HG03558 (cell line): Measurements from ENCODE around the gene CCDC169.
"Not testable (repeated sequence)": the region's sequence is repeated elsewhere in the genome, so short reads cannot be mapped to it uniquely, and the experiment has no call there.

ENCODE experiments used
- ATAC-seq: cut with Tn5 transposase; IDR thresholded peaks from one replicate; pipeline ENCODE4 v1.9.1; 2021; ENCODE audit warnings: moderate number of reproducible peaks; ENCODE audit not compliant: unreplicated experiment; ENCODE audit errors: extremely low read depth

Gene CCDC169

GRCh38 chr13:36297366-36298338 lies at the start of gene CCDC169:
CCDC169 (minus strand) TSS chr13:36297814; CDS start chr13:36297719, 95 bp downstream.
- ATAC-seq, result peak; percentile 48

- peak; percentile 94 for ATAC-seq
These were observed 48.8 kb upstream of the CCDC169 start, which contains the start of gene SPART for GRCh38 chr13:36346222-36347083. SPART (minus strand) TSS chr13:36346394; CDS start chr13:36335830, 10,564 bp downstream.

GRCh38 chr13:36345438-36346221 lies 48.0 kb upstream of the CCDC169 start:
- ATAC-seq, result no peak

GRCh38 chr13:36344886-36345437 lies 47.3 kb upstream of the CCDC169 start:
- no peak for ATAC-seq

GRCh38 chr13:36344173-36344572 lies 46.6 kb upstream of the CCDC169 start:
- ATAC-seq, result no peak

- no peak for ATAC-seq
These were observed 46.2 kb upstream of the CCDC169 start for GRCh38 chr13:36343766-36344165.

- ATAC-seq, result no peak
These were observed 45.1 kb upstream of the CCDC169 start for GRCh38 chr13:36342715-36343114.

GRCh38 chr13:36341718-36342117 lies 44.1 kb upstream of the CCDC169 start:
- ATAC-seq, result no peak

GRCh38 chr13:36339600-36340155 lies 42.1 kb upstream of the CCDC169 start:
- no peak for ATAC-seq

- ATAC-seq, result no peak
These were observed 40.5 kb upstream of the CCDC169 start for GRCh38 chr13:36337938-36338641.

GRCh38 chr13:36332986-36333385 lies 35.4 kb upstream of the CCDC169 start:
- ATAC-seq, result no peak

- ATAC-seq, result not testable (repeated sequence)
These were observed 34.6 kb upstream of the CCDC169 start for GRCh38 chr13:36332255-36332654.

GRCh38 chr13:36331280-36331679 lies 33.7 kb upstream of the CCDC169 start:
- ATAC-seq, result no peak

GRCh38 chr13:36329361-36329760 lies 31.7 kb upstream of the CCDC169 start:
- no peak for ATAC-seq

- no peak for ATAC-seq
These were observed 31.2 kb upstream of the CCDC169 start for GRCh38 chr13:36328821-36329220.

- ATAC-seq, result no peak
These were observed 28.3 kb upstream of the CCDC169 start for GRCh38 chr13:36325912-36326311.

GRCh38 chr13:36324881-36325280 lies 27.3 kb upstream of the CCDC169 start:
- ATAC-seq, result not testable (repeated sequence)

- no peak for ATAC-seq
These were observed 26.4 kb upstream of the CCDC169 start for GRCh38 chr13:36323951-36324566.
